DMS53 (cell line): ENCODE measurements around the gene MARCHF9.
"Not testable (repeated sequence)": the region's sequence is repeated elsewhere in the genome, so short reads cannot be mapped to it uniquely, and the experiment has no call there.

Experiments
- DNase-seq: peaks from one replicate; lab custom pipeline; 2025; lab: John Stamatoyannopoulos, UW

Gene MARCHF9, protein sequence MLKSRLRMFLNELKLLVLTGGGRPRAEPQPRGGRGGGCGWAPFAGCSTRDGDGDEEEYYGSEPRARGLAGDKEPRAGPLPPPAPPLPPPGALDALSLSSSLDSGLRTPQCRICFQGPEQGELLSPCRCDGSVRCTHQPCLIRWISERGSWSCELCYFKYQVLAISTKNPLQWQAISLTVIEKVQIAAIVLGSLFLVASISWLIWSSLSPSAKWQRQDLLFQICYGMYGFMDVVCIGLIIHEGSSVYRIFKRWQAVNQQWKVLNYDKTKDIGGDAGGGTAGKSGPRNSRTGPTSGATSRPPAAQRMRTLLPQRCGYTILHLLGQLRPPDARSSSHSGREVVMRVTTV

DNA sequence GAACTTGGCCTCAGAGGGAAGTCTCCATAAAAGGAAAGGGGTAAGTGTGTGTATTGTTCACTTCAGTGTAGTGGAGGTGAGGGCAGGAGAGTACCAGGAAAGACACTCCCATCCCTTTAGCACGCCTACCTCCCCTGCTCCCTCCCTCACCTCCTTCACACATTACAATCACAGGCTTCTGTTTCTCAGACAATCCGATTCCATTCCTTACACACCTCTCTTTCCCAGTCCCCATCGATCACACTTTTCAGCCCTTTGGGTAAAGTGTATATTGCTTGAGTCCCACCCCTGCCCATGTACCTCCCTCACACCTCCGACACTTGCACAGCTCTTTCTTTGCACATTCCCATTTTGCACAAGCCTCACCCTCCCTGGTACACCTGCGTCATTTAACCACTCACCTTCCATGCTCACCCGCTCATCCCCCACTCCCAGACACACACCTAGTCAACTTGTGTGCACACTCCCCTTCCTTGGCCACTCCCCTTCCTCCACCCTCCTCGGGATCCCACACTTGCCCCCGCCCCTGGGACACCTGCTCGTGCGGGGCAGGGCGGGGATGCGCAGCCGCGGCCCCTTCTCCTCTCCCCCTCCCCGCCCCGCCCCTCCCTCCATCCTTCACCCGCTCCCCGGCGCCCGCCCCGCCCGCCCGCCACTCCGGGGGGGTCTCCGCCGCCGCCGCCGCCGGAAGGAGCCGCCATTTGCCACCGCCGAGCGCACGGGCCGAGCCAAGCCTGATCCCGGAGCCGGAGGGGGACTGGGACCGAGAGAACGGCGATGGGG, at the start of gene MARCHF9:
Gene MARCHF9, plus strand, starts transcription at position 693 of the 783 bp plus-strand sequence. CDS start 426 bp downstream, outside the sequence.
- peak; percentile 92 for DNase-seq

DNA sequence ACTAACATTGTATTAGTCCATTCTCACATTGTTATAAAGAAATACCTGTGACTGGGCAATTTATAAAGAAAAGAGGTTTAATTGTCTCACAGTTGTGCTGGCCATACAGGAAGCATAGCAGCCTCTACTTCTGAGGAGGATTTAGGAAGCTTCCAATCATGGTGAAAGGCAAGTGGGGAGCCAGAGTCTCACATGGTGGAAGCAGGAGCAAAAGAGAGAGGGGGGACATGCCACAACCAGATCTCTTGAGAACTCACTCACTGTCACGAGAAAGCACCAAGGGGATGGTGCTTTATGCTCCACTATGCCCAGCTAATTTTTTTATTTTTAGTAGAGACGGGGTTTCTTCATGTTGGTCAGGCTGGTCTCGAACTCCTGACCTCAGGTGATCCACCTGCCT, 47.7 kb upstream of the MARCHF9 start:
- no peak for DNase-seq

DNA sequence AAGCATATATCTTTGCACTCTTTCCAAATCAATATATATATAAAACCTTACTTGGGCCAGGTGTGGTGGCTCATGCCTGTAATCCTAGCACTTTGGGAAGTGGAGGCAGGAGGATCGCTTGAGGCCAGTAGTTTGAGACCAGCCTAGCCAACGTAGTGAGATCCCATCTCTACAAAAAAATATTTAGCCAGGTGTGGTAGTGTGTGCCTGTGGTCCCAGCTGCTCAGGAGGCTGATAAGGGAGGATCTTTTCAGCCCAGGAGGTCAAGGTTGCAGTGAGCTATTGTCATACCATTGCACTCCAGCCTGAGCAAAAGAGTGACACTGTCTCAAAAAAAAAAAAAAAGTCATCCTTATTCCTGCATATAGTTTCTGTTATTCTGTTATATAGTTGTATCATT, 46.6 kb upstream of the MARCHF9 start:
- DNase-seq: no peak

DNA sequence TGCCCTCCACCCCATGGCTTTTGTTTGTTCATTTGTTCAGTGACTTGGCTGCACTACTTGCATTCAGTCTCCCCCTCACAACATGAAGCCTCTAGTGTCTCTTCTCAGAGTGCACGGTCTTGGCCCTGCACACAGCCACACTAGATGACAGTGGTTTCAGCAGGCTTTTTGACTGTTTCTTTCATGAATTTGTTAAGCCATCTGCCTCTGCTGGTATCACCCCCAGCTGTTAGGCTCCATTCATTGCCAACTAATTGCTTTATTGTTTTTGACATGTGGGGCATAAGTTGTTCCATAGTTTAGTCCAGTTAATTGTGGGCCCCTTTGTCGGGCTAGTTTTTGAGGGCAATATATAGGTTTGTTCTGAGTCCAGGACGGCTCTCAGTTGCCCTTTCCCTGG, 42.2 kb upstream of the MARCHF9 start:
- no peak for DNase-seq

DNA sequence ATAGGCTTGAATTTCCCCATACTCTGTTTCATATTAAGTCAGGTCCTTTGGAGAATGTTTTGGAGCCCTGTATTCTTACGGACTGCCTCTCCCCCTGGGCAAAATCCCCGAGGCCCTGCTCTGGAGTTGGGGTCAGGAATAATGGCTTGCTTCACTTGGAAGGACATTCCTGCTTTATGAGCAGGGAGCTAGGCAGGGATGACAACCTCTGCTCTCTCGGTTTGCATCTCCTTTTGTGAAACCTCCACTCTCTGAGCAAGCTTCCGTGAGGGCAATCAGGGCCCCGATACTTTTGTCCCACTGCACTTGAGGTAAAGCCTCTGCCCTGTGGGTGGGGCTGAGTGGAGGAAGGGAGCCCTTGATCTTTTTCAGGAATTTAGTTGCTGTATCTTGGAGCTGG, 41.7 kb upstream of the MARCHF9 start:
- no peak for DNase-seq

DNA sequence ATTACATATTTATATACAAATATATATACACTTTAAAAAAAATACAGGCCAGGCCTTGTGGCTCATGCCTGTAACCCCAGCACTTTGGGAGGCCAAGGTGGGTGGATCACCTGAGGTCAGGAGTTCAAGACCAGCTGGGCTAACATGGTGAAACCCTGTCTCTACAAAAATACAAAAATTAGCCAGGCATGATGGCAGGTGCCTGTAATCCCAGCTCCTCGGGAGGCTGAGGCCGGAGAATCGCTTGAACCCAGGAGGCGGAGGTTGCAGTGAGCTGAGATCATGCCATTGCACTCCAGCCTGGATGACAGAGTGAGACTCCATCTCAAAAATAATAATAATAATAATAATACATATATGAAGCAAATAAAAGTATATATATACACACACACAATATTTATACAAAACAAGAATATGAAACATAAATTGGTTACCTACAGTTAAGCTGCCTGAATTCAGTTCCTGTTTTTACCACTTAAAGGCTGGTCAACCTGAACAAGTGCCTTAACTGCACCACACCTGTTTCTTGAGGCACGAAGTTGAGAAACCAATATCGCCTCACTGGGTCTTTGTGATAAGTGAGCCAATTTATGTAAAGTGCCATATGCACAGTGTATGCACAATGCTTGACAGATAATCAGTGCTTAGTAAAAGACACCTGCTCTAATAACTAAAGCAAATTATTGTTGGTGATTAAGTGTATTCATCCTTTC, 39.7 kb upstream of the MARCHF9 start:
- not testable (repeated sequence) for DNase-seq

DNA sequence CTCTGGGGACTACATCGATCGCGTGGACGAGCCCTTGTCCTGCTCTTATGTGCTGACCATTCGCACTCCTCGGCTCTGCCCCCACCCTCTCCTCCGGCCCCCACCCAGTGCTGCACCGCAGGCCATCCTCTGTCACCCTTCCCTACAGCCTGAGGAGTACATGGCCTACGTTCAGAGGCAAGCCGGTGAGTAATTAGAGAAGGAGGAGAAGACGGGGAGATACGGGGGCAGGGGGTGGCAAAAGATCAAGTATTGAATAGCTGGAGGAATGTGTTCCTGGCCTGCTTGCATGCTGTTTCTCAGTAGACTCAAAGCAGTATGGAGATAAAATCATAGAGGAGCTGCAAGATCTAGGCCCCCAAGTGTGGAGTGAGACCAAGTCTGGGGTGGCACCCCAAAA, 39.1 kb upstream of the MARCHF9 start:
- no peak for DNase-seq

DNA sequence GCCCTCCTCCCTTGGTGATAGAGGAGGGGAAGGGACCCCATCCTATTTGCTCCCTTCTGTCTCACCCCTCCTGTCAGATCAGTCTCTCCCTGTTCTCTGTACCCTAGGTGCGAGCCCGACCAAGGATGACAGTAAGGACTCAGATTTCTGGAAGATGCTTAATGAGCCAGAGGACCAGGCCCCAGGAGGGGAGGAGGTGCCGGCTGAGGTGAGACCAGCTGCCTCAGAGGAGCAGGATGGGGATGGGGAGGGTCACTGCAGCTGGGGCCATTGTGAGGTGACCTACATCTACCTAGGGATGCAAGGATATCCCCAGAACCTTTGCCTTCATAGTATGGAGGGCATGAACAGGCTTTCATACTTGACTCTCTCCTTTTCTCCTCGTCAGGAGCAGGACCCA, 38.6 kb upstream of the MARCHF9 start:
- DNase-seq: no peak

DNA sequence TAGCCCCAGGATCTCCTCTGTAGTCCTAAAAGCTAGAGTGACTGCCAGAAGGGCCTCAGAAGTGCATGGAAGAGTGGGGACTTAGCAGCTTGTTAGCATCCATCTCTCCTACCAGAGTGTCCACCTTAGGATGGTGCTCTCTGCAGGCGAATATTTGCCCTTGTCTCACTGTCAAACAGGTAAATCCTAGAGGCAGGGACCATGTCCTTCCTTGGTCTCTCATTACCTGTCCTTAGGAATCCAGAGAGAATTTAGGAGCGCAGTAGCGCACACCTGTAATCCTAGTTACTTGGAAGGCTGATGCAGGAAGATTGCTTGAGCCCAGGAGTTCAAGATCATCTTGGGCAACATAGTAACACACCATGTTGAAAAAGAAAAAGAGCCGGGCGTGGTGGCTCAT, 37.8 kb upstream of the MARCHF9 start:
- DNase-seq: no peak

DNA sequence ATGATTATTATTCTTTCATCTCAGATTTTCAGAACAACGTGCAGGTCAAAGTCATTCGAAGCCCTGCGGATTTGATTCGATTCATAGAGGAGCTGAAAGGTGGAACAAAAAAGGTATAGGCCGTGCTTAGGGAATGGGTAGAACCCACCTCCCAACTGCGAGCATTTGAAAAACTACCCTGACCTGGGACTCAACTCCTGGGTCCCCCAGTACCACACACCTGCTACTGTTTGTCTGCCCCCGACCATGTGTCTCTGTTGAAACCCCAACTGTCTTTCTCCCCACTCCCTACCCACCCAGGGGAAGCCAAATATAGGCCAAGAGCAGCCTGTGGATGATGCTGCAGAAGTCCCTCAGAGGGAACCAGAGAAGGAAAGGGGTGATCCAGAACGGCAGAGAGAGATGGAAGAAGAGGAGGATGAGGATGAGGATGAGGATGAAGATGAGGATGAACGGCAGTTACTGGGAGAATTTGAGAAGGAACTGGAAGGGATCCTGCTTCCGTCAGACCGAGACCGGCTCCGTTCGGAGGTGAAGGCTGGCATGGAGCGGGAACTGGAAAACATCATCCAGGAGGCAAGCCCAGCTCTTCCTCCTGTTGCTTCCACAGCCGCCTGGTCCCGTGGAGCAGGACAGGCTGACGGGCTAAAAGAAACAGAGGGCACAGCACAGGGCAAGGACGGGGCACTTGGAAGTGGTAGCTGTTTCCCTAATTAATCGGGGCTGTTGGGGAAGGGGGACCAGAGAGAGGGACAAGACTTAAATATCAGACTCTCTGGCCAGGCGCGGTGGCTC, 36.9 kb upstream of the MARCHF9 start:
- DNase-seq: no peak

DNA sequence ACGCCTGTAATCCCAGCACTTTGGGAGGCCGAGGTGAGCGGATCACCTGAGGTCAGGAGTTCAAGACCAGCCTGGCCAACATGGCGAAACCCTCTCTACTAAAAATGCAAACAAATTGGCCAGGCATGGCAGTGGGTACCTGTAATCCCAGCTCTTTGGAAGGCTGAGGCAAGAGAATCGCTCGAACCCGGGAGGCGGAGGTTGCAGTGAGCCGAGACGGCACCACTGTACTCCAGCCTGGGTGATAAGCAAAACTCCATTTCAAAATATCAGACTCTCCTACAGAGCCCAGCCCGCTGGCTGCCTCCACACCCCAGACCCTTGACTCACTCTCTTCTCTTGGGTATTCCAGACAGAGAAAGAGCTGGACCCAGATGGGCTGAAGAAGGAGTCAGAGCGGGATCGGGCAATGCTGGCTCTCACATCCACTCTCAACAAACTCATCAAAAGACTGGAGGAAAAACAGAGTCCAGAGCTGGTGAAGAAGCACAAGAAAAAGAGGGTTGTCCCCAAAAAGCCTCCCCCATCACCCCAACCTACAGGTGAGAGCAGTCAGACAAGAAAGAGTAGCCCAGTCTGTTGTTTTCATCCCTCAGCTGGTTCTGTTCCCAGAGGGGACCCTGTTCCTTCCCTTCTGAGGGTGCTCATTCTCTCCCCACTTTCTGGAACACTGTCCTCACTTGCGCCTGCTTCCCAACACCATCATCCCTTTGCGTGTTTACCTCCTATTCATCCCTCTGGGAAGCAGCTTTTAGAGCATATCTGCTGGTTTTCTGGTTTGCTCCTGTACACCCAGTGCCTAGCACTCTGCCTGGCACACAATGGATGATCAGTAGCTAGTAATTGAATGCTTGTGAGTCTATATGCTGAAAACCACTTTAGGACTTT, 36.0 kb upstream of the MARCHF9 start:
- DNase-seq: no peak

DNA sequence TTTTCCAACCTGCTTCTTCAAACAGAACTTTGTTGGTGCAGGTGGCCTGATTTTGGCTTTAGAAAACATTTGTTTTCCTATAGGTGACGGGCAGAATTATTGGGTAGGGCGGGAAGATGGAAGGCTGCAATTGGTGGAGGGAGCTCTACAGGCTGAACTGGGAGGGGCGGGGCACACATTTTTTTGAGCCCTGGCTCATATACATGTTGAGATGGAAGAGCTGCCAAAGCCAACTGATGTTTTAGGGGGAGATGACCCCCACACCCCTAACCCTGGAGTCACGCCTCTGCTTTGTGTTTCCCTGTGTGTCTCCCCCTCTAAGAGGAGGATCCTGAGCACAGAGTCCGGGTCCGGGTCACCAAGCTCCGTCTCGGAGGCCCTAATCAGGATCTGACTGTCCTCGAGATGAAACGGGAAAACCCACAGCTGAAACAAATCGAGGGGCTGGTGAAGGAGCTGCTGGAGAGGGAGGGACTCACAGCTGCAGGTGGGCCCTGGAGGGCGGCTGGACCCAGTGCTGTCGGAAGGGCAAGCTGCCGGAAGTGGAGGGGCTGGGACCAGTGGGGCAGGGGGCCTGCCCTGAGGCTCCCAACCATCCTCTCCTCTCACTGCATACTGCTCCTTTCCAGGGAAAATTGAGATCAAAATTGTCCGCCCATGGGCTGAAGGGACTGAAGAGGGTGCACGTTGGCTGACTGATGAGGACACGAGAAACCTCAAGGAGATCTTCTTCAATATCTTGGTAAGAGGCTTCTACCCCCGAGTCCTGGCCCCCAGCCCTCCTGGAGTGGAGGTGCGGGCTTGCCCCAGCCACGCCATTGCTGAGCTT, 34.9 kb upstream of the MARCHF9 start:
- DNase-seq: no peak

DNA sequence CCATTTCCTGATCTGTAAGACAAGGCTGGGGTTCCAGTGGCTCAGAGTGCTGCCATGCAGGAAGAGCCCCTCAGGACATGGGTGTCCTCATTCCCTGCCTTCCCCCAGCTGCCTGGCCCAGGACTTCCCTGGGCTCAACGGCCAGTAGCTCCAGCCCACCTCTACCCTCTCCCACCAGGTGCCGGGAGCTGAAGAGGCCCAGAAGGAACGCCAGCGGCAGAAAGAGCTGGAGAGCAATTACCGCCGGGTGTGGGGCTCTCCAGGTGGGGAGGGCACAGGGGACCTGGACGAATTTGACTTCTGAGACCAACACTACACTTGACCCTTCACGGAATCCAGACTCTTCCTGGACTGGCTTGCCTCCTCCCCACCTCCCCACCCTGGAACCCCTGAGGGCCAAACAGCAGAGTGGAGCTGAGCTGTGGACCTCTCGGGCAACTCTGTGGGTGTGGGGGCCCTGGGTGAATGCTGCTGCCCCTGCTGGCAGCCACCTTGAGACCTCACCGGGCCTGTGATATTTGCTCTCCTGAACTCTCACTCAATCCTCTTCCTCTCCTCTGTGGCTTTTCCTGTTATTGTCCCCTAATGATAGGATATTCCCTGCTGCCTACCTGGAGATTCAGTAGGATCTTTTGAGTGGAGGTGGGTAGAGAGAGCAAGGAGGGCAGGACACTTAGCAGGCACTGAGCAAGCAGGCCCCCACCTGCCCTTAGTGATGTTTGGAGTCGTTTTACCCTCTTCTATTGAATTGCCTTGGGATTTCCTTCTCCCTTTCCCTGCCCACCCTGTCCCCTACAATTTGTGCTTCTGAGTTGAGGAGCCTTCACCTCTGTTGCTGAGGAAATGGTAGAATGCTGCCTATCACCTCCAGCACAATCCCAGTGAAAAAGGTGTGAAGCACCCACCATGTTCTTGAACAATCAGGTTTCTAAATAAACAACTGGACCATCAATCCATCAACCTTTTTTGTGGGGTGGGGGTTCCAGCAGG, 34.0 kb upstream of the MARCHF9 start:
- no peak for DNase-seq

DNA sequence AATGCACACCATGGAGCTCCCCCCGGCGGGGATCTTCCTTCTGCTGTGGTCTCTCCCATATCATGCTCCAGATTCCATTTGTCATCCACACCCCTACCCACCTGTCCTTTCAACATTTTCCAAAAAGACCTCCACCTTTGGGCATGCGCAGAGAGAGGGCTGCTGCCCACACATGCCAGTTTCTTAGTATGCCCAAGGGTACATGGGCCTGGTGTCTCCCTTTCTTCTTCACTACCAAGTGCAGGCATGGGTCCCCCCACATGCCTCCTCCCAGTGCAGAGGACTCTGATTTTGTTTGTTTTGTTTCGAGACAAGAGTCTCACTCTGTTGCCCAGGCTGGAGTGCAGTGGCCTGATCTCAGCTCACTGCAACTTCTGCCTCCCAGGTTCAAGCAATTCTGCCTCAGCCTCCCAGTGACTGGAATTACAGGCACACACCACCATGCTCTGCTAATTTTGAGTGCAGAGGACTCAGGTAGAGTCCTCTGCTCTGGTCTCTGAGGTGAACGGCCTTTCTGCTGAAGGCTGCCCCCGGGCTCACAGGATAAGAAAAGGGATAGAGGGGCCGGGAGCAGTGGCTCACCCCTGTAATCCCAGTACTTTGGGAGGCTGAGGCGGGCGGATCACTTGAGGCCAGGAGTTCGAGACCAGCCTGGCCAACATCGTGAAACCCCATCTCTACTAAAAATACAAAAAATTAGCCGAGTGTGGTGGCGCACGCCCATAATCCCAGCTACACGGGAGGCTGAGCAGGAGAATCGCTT, 32.9 kb upstream of the MARCHF9 start:
- not testable (repeated sequence) for DNase-seq

DNA sequence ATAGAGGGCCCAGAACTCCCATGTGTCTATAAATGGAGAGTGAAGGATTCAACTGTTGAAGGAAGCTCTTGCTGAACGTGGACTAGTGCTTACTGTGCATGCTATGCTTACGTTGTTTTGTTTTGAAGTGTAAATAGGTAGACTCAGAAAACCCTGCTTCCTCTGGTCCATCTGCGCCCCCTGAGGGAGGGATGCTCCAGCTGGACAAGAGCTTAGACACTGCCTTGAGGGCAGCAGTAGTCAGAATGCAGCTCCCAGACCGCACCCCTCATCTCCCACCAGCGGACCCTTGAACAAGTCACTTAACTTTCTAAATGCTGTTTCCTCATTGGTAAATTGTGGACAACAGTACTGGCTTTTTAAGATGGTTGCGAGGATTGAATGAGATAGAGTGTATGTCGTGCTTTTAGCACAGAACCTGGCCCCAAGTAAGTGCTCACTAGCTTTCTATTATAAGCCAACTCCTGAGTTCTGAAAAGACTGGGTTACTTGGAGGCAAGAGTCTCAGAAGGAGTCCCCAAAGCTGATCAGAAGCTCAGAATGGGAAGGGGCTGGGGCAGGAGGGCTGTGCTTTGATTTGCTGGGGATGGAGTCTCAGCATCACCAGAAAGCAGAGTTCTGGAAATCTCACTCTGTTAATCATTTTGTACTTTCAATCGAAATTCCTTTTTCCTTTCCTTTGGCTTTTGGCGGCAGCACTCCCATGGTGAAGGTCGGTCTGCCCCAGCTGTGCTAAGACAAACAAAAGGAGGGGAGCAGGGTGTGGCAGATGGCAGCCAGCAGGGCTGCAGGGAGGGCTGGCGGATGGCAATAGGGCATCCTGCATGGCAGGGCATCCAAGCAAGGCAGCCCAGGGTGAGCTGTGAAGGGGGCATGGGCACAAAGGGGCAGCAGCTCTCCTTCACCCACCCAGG, 31.9 kb upstream of the MARCHF9 start:
- DNase-seq: no peak

DNA sequence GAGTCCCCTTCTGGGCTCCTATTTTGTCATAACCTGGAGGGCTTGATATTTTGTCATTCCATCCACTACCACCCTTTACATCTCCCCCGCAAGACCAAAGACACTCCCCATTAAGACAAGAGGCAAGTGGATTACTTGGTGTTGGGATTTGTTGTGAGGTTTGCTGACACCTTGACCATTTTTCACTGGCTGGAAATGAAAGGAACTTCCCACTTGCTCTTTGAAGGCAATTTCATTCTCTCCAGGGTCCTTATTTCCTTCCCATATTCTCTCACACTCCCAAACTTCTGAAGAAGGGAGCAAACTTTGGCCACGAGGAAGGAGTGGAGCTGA, 31.3 kb upstream of the MARCHF9 start:
- no peak for DNase-seq
